ENCODE results near the gene WBP2. TPM values are rescaled to one million over a fixed set of nuclear protein-coding genes. Genes with fewer than 3 reads are reported as not detected.

WBP2 gene
- total and polyA plus RNA-seq, 9 of the 15 experiments (the other 6 are each of a cell fraction or from before 2014, with no cell fraction given): 2.2 to 74.3 (median 20.0) TPM

- TF ChIP-seq ZBTB11 (CRISPR knock-in tag; IDR thresholded peaks at IDR 0.05) (no peak), ZBTB1 (CRISPR knock-in tag; IDR thresholded peaks at IDR 0.05; ENCODE audit: borderline replicate concordance, low read depth) (0 out of 2 replicates have a peak, but pooled peaks have one; percentile 22), BDP1 (IDR thresholded peaks at IDR 0.05; ENCODE audit: insufficient read depth, insufficient read length) (no peak), USF2 (CRISPR knock-in tag; IDR thresholded peaks at IDR 0.05) (no peak), HMBOX1 (IDR thresholded peaks at IDR 0.05) (no peak), CBFB (CRISPR knock-in tag; IDR thresholded peaks at IDR 0.05) (no peak), ELK3 (CRISPR knock-in tag; IDR thresholded peaks at IDR 0.05) (no peak), STAT5B (CRISPR knock-in tag; IDR thresholded peaks at IDR 0.05) (no peak), MCM7 (IDR thresholded peaks at IDR 0.05) (no peak), ZKSCAN3 (CRISPR knock-in tag; IDR thresholded peaks at IDR 0.05) (no peak), SMARCA5 (IDR thresholded peaks at IDR 0.05) (no peak), KDM1A (IDR thresholded peaks at IDR 0.05) (no peak), BCOR (IDR thresholded peaks at IDR 0.05) (no peak), AFF4 (CRISPR knock-in tag; IDR thresholded peaks at IDR 0.05) (0 out of 2 replicates have a peak, but pooled peaks have one; percentile 29)
Measured at GRCh38 chr17:75844530-75845057, 10.5 kb downstream of the WBP2 start (continued).

Data from K562 (cell line).